Tibial nerve (tissue), 3 donors: ENCODE results near the gene DNAJC15.

Experiments
- CTCF ChIP-seq, 5 experiments: fragments of 200-600 bp in 3 of 5; fragments of 450-650 bp in 2 of 5; sonication (generic) in 3 of 5; IDR thresholded peaks; one replicate each; pipeline ENCODE4 v1.5.1; 2016 to 2019; ENCODE audit warnings: antibody characterized with exemption in 5 of 5, mild to moderate bottlenecking in 3 of 5, moderate library complexity in 2 of 5
- POLR2A ChIP-seq, 2 donors: fragments of 450-650 bp; IDR thresholded peaks; one replicate each; pipeline ENCODE4 v1.6.1; 2017; ENCODE audit warnings: antibody characterized with exemption in 2 of 2, mild to moderate bottlenecking in 2 of 2, moderate library complexity in 2 of 2

GRCh38 chr13:43072394-43072793 is 49.0 kb downstream of the DNAJC15 start:
- TF ChIP-seq CTCF (IDR thresholded peaks at IDR 0.05) (no peak), POLR2A (IDR thresholded peaks at IDR 0.05) (no peak)
